Smooth muscle cell of the umbilical artery (primary cell): Measurements from ENCODE around the gene KRT27. TPM values are rescaled to one million over a fixed set of nuclear protein-coding genes. Genes with fewer than 3 reads are reported as not detected.

ENCODE experiments used
- total RNA-seq: library from RNA; depleted of rRNA; stranded (reverse); fragments of >200 nt; gene quantifications from 2 replicates; pipeline ENCODE4 v1.2.3, GENCODE V29; 2014

KRT27 gene
- total RNA-seq = not detected in 2 replicates

GRCh38 chr17:40782450-40782849, at the start of gene KRT27:
Gene KRT27 (minus strand): TSS chr17:40782550. CDS start chr17:40782493, 57 bp downstream.

GRCh38 chr17:40822132-40822812, 39.9 kb upstream of the KRT27 start, which contains the start of gene KRT10:
Gene KRT10 (minus strand): TSS chr17:40822614. CDS start chr17:40822585, 29 bp downstream.

GRCh38 chr17:40799859-40800258, 17.5 kb upstream of the KRT27 start, which contains the start of gene KRT28:
Gene KRT28 (minus strand): TSS chr17:40799959. CDS start chr17:40799893, 66 bp downstream.

GRCh38 chr17:40772101-40772500, 10.2 kb downstream of the KRT27 start, which contains the start of gene KRT26:
Gene KRT26 (minus strand): TSS chr17:40772201. CDS start chr17:40772113, 88 bp downstream.

GRCh38 chr17:40755231-40755630, 27.1 kb downstream of the KRT27 start, which contains the start of gene KRT25:
Gene KRT25 (minus strand): TSS chr17:40755331. CDS start chr17:40755271, 60 bp downstream.

Other genes with a start within 250 kb of the KRT27 start
- gene CCR7, start 217.1 kb downstream of the KRT27 start, total RNA-seq = not detected in 2 replicates
- 48.7 and 74.5 TPM in 2 replicates for gene SMARCE1, start 134.7 kb downstream of the KRT27 start, total RNA-seq
- not detected in 2 replicates for gene KRT222, start 117.4 kb downstream of the KRT27 start, total RNA-seq
- gene KRT24, start 78.8 kb downstream of the KRT27 start, total RNA-seq = not detected in 2 replicates
- gene KRT25, start 27.2 kb downstream of the KRT27 start, total RNA-seq = not detected in 2 replicates
- gene KRT26, start 10.3 kb downstream of the KRT27 start, total RNA-seq = not detected in 2 replicates
- gene KRT28, start 17.4 kb upstream of the KRT27 start, total RNA-seq = not detected in 2 replicates
- 4.3 and 6.5 TPM in 2 replicates for gene KRT10, start 40.1 kb upstream of the KRT27 start, total RNA-seq
- not detected in 2 replicates for gene KRT12, start 84.7 kb upstream of the KRT27 start, total RNA-seq
- not detected in 2 replicates for gene KRT20, start 102.7 kb upstream of the KRT27 start, total RNA-seq
- gene KRT23, start 155.1 kb upstream of the KRT27 start, total RNA-seq = 0.28 TPM in 1 of 2 replicates, not detected in the other
- gene KRT39, start 184.4 kb upstream of the KRT27 start, total RNA-seq = not detected in 2 replicates
- not detected in 2 replicates for gene KRT40, start 201.8 kb upstream of the KRT27 start, total RNA-seq
- not detected in 2 replicates for gene KRTAP3-3, start 211.6 kb upstream of the KRT27 start, total RNA-seq
- gene KRTAP3-2, start 217.4 kb upstream of the KRT27 start, total RNA-seq = not detected in 2 replicates
- not detected in 2 replicates for gene KRTAP3-1, start 226.6 kb upstream of the KRT27 start, total RNA-seq
- gene KRTAP1-5, start 244.7 kb upstream of the KRT27 start, total RNA-seq = 0.23 and 0.30 TPM in 2 replicates
- not detected in 2 replicates for gene KRTAP1-4, start 247.6 kb upstream of the KRT27 start, total RNA-seq